HG03354 (cell line): ENCODE measurements around the gene G2E3.
"Not testable (repeated sequence)": the region's sequence is repeated elsewhere in the genome, so short reads cannot be mapped to it uniquely, and the experiment has no call there.

Source experiments
- ATAC-seq: cut with Tn5 transposase; IDR thresholded peaks from one replicate; pipeline ENCODE4 v1.9.1; 2021; ENCODE audit warnings: mild to moderate bottlenecking; ENCODE audit not compliant: unreplicated experiment, poor library complexity, severe bottlenecking

The G2E3 gene

GRCh38 chr14:30638926-30639325 lies 80.0 kb downstream of the G2E3 start:
- ATAC-seq: no peak

DNA sequence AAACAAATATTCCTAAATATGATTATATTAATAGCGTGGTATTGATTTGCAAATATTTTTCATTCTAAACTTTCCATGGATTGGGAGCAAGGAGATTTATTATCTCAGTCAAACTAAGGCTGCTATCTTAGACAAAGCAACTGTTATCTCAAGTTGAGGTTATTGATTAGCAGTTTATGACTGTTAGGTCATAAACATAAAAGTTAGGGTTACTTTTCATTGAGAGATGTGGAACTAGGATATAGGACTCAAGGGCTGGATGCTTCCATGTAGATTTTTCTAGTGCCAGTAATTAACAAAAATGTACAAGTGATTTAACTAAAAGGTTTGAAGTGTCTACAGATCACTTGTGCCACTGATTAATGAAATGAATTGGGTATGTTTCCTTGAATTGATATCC lies 82.2 kb downstream of the G2E3 start:
- ATAC-seq: no peak

DNA sequence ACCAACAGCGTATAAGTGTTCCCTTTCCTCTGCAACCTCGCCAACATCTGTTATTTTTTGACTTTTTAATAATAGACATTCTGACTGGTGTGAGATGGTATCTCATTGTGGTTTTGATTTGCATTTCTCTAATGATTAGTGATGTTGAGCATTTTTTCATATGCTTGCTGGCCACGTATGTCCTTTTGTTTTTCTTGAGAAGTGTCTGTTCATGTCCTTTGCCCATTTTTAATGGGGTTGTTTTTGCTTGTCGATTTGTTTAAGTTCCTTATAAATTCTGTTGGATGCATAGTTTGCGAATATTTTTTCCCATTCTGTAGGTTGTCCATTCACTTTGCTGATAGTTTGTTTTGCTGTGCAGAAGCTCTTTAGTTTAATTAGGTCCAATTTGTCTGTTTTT lies 85.5 kb downstream of the G2E3 start:
- ATAC-seq: not testable (repeated sequence)

- no peak for ATAC-seq
Measured at GRCh38 chr14:30645600-30645999, 86.6 kb downstream of the G2E3 start.

- ATAC-seq: peak; percentile 59
Measured at GRCh38 chr14:30648471-30648870, 89.5 kb downstream of the G2E3 start.

GRCh38 chr14:30651937-30652336 lies 93.0 kb downstream of the G2E3 start:
- ATAC-seq: no peak

- ATAC-seq: no peak
Measured at GRCh38 chr14:30655124-30655523, 96.2 kb downstream of the G2E3 start.

GRCh38 chr14:30655658-30656057 lies 96.7 kb downstream of the G2E3 start:
- ATAC-seq: no peak

DNA sequence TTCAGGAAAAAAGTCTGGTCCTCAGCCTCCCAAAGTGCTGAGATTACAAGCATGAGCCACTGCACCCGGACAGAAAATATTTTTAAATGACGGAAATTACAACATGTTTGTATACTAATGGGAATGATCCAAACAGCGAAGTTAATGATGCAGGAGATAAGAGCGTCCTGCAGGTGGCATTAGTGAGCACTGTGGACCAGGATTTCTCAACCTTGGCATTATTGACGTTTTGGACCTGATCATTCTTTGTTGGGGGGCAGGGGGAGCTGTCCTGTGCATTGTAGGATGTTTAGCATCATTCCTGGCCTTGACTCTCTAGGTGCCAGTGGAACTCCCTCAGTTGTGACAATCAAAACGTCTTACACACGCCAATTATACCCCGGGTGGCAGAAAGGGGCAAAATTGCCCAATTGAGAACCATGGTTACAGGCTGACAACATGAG lies 97.3 kb downstream of the G2E3 start:
- peak; percentile 61 for ATAC-seq

DNA sequence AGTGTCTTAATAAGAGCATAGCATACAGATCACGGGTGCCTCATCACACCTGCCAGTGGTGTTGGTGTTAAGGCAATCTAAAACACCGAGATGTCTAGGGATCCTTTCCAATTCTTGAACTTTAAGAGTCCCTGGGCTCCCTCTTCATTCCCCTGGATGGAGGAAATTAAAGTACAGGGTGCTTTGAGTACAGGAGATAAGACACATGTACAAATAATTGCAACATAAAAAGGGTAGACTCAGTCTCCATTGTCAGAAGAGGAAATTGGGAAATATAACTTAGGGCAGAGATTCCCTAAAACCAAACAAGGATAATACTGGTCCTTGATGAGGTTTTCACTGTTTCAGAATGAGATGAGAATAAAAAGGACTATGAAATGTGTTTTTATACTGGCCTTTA lies 98.1 kb downstream of the G2E3 start:
- no peak for ATAC-seq

DNA sequence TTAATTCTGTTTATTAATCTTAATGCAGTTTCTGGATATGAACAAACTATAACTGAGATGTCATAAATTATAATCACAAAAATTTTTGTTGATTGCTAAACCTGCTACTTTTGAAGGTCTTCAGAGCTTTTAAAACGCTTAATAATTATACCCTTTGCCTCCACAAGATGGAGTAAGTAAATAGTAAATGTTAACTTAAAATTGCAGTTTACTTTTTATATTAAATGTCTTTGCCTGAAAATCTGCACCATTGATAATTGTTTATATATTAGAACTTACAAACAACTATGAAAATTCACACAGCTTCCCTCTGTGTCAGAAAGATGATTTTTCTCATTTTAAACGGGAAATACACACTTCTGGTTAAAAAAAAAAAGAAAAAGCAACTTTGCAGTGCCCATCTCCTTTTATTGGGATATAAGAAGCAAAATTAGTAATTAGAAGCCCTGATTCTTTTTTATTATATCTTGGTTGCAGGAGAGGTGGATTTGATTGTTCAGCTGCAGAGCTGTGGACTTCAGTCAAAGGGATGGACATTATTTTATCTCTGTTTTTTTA lies 98.7 kb downstream of the G2E3 start:
- ATAC-seq: no peak

- ATAC-seq: no peak
Measured at GRCh38 chr14:30658645-30659044, 99.7 kb downstream of the G2E3 start.

DNA sequence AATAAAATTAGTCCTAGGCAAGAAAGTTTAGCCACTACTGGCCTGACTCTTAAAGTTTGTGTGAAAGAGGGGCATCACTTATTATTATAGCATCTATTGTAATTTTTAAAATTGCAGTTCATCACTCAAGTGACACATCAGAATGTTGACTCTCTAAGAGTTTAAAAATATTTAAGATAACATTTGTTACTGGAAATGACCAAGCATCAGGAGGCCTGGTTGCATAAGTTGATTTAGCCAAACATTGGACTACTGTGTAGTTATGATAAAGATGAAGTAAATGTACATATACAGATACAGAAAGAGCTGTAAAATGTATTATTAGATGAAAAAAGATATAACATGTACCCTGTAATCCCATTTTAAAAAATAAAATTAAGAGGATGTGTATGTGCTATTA lies 110.6 kb downstream of the G2E3 start:
- no peak for ATAC-seq
